ENCODE results near the gene TMEM184A. TPM values are rescaled to one million over a fixed set of nuclear protein-coding genes. Genes with fewer than 3 reads are reported as not detected.
A peak's percentile ranks its signal among the peaks of the same experiment; 100 is the strongest.
"Not testable (repeated sequence)": the region's sequence is repeated elsewhere in the genome, so short reads cannot be mapped to it uniquely, and the experiment has no call there.

Gene TMEM184A
- total RNA-seq, 2 experiments from 2014 or later = not detected

DNA sequence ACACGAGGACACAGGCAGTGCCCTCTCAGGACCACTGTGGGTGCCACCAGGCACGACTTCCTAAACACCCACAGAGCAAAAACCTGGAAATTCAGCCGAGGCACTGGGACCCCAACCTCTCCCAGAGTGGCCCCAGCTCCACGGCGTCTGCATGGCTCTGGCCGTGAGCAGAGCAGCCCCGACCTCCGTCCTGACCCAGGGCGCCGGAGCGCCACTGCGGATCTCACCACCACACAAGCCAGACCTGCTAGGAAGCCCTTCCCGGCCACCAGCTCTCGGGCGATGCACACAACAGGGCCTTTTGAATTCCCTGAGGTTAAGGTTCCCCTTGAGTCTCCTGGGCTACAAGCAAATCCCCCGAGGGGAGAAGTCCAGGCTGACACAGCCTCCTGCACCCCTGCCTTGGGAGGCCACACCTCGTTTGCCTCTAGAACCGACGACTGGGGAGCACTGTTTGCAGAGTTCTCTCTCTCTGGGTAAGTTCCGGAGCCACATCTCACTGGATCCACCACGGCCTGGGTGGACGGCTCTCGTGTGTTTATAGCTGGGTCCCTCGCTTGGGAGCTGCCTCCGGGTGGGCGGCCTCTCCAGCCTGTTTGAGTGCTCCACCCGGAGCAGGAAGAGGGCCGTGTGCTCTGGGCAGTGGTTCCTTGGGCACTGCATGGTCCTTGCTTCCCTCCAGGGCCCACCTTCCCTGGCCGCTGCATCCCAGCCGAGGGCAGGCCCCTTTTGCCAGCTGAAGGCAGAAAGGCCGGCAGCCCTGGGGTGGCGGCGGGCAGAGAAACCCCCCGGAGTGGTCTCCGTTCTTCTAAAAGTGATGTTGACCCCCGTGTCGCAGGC, 29.4 kb upstream of the TMEM184A start:
- no peak for DNase-seq
- CTCF ChIA-PET = no interaction called here
- Mint-ChIP-seq H3K27me3 (peaks cover 4% of the 10 kb centered on the region), H3K4me3 (no peak overlapping the region), H3K9me3 (ENCODE audit: low read depth) (peaks cover 2% of the 10 kb centered on the region), H3K4me1 (no peaks in the 10 kb centered on the region), H3K36me3 (no peaks in the 10 kb centered on the region), H3K27ac (no peak overlapping the region)
- ATAC-seq = no peak

DNA sequence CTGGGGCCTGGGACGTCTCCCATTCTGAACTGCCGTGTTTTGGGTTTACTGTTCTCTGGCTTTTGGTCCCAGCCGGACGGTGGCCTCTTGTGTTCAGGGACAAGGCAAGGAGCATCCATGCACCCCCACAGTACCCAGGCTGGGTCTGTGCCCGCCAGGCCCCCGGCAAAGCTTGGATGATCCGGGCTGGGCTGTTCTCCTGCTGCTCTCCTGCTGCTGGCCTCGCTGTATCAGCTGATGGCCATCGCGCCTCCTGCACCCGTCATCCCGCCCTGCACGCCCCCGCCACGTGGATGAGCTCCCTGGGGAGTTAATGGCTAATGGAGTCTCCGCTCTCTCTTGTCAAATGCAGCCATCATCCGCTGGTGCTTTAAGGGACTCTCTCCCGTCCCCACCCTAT, 28.7 kb upstream of the TMEM184A start:
- no peak overlapping the region for H3K27ac Mint-ChIP-seq
- CTCF ChIA-PET = no interaction called here
- peaks cover 2% of the 10 kb centered on the region for H3K9me3 Mint-ChIP-seq (ENCODE audit: low read depth)
- H3K36me3 Mint-ChIP-seq = no peaks in the 10 kb centered on the region
- DNase-seq = no peak
- peaks cover 3% of the 10 kb centered on the region for H3K4me1 Mint-ChIP-seq
- peaks cover 2% of the 10 kb centered on the region for H3K27me3 Mint-ChIP-seq
- no peak for ATAC-seq
- no peak overlapping the region for H3K4me3 Mint-ChIP-seq

DNA sequence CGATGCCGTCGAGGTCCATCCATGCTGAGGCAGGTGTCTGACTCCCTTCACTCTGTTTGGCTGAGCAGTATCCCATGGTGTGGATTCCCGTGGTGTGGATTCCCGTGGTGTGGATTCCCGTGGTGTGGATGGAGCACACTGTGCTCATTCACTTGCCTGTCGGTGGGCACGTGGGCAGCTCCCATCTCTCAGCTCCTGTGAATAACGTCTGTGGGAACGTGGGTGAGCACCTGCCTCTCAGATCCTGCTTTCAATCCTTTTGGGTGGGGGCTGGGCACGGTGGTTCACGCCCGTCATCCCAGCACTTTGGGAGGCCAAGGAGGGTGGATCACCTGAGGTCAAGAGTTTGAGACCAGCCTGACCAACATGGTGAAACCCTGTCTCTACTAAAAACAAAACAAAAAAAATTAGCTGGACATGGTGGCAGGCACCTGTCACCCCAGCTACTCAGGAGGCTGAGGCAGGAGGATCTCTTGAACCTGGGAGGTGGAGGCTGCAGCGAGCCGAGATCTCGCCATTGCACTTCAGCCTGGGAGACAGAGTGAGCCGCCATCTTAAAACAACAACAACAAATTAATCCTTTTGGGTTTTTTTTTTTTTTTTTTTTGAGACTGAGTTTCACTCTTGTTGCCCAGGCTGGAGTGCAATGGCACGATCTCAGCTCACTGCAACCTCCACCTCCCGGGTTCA, 27.4 kb upstream of the TMEM184A start:
- H3K36me3 Mint-ChIP-seq; ATAC-seq; H3K27me3 Mint-ChIP-seq; DNase-seq; H3K27ac Mint-ChIP-seq; H3K4me3 Mint-ChIP-seq; H3K4me1 Mint-ChIP-seq; H3K9me3 Mint-ChIP-seq (ENCODE audit: low read depth): not testable (repeated sequence)
- CTCF ChIA-PET = interaction anchor here (0.6 to 1.3 kb wide), 2 partner anchors 224 to 764 kb away, joined by 3 read pairs; no protein-coding TSS in a partner anchor

DNA sequence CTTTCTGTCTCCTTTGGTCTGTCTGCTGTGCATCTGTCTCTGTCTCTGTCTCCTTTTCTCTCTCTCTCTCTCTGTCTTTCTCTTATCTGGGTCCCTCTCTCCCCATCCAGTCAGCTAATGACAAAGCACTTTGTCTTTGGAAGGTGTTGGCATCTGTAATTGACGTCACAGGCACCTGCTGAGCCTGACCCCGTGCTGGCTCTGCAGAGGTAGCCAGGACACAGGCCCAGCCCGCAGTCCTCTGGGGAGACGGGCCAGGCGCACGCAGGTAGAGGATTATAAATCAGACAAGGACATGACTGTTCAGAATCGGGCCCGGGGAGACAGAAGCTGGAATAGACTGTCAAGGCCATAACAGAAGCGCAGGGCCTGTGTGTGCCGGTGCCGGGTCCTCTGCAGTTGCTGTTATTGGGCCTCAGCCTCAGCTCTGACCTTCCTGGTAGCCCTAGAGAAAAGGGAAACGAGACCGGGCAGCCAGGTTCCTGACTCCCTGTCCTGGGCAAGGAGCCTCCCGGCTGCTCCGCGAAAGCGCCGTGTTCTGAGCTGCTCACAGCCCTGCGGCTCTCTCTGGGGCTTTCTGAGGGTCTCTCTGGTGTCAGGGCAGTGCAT, 24.5 kb upstream of the TMEM184A start:
- no peak for DNase-seq
- Mint-ChIP-seq H3K27me3 (peaks cover 2% of the 10 kb centered on the region), H3K9me3 (ENCODE audit: low read depth) (no peaks in the 10 kb centered on the region), H3K4me3 (no peak overlapping the region), H3K36me3 (no peaks in the 10 kb centered on the region), H3K27ac (no peak overlapping the region), H3K4me1 (peaks cover 3% of the 10 kb centered on the region)
- ATAC-seq = no peak
- CTCF ChIA-PET = interaction anchor here (0.9 to 1.1 kb wide), 3 partner anchors 629 to 768 kb away, joined by 3 to 4 read pairs (median 3); no protein-coding TSS in a partner anchor

DNA sequence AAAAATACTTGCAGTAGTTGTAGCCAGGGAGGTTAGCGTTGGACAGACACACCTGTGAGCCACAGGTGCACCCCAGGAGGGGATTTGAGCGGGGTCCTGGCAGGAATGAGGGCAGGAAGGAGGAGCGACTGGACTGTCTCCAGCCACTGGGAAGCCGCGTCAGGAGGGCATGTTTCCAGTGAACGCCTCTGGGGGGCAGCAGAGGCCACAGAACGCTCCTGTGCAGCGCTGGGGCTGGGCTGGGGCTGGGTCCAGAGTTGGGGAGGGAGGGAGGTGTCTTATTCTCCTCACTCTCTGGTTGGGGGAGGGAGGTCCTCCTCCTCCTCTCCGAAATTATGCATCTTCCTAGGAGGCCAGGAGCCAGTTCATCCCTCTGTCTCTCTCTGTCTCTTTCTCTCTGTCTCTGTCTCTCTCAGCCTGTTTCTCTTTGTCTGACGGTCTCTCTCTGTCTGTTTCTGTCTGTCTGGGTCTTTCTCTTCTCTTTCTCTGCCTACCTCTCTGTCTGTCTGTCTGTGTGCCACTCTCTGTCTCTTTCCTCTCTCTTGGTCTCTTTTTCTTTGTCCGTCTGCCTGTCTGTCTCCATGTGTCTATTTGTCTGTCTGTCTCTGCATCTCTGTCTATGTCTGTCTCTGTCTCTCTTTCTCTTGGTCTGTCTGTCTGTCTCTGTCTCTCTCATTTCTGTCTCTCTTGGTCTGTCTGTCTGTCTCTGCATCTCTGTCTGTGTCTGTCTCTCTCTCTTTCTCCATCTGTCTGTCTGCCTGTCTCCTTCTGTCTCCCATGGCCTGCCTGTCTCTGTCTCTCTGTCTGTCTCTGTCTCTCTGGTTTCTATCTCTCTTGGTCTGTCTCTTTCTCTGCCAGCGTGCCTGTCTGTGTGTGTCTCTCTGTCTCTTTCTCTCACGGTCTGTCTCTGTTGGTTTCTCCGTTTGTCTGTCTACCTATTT, 23.7 kb upstream of the TMEM184A start:
- peaks cover 3% of the 10 kb centered on the region for H3K4me1 Mint-ChIP-seq

DNA sequence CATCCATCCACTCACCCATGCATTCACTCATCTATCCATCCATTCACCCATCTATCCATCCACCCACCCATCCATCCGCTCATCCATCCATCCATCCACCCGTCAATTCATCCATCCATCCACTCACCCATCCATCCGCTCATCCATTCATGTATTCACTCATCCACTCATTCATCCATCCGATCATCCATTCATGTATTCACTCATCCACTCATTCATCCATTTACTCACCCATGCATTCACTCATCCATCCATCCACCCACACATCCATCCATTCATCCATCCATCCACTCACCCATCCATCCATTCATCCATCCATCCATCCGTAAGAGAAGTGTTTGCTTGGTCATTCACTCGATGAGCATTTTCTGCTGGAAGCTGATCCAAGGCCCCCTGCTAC, 22.5 kb upstream of the TMEM184A start:
- Mint-ChIP-seq H3K27me3 (peaks cover 2% of the 10 kb centered on the region), H3K36me3 (no peaks in the 10 kb centered on the region), H3K4me3 (no peak overlapping the region), H3K9me3 (ENCODE audit: low read depth) (no peaks in the 10 kb centered on the region), H3K4me1 (peaks cover 3% of the 10 kb centered on the region), H3K27ac (no peak overlapping the region)
- CTCF ChIA-PET = interaction anchor here (0.6 to 1.2 kb wide), 6 partner anchors 13 to 1187 kb away, joined by 3 to 4 read pairs (median 3); no protein-coding TSS in a partner anchor
- DNase-seq = no peak
- ATAC-seq = no peak

More for the DNA sequence above, 23.7 kb upstream of the TMEM184A start:
- peak; percentile 97 for ATAC-seq
- peaks cover 2% of the 10 kb centered on the region for H3K27me3 Mint-ChIP-seq
- H3K4me3 Mint-ChIP-seq = no peak overlapping the region
- no peak overlapping the region for H3K27ac Mint-ChIP-seq
- H3K36me3 Mint-ChIP-seq = no peaks in the 10 kb centered on the region
- no peaks in the 10 kb centered on the region for H3K9me3 Mint-ChIP-seq (ENCODE audit: low read depth)
- CTCF ChIA-PET = interaction anchor here (0.6 to 1.2 kb wide), 9 partner anchors 9 to 774 kb away, joined by 3 to 6 read pairs (median 3); no protein-coding TSS in a partner anchor
- DNase-seq = peak; percentile 74

DNA sequence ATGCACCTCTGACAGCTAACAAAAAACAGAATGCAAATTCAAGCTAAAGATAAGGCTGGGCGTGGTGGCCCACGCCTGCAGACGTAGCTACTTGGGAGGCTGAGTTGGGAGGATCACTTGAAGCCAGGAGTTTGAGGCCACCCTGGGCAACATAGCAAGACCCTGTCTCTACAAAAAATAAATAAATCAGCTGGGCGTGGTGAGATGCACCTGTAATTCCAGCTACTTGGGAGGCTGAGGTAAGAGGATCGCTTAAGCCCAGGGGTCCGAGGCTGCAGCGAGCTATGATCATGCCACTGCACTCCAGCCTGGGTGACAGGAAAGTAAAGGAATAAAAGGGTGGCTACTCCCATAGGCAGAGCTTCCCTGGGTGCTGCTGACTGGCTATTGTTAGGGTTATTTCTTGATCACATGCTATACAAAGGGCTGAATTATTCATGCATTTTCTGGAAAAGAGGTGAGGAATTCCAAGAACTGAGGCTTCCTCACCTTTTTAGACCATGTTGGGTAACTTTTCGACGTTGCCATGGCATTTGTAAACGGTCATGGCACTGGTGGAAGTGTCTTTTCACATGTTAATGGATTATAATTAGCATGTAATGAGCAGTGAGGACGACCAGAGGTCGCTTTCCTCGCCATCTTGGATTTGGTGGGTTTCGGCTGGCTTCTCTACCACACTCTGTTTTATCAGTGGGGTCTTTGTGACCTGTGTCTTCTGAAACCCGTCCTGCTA, 20.7 kb upstream of the TMEM184A start:
- H3K27ac Mint-ChIP-seq = no peak overlapping the region
- H3K4me1 Mint-ChIP-seq = peaks cover 3% of the 10 kb centered on the region
- DNase-seq (no peak), ATAC-seq (no peak)
- H3K27me3 Mint-ChIP-seq = peaks cover 2% of the 10 kb centered on the region
- no peak overlapping the region for H3K4me3 Mint-ChIP-seq
- H3K9me3 Mint-ChIP-seq (ENCODE audit: low read depth) = no peaks in the 10 kb centered on the region
- no peaks in the 10 kb centered on the region for H3K36me3 Mint-ChIP-seq
- CTCF ChIA-PET = no interaction called here

DNA sequence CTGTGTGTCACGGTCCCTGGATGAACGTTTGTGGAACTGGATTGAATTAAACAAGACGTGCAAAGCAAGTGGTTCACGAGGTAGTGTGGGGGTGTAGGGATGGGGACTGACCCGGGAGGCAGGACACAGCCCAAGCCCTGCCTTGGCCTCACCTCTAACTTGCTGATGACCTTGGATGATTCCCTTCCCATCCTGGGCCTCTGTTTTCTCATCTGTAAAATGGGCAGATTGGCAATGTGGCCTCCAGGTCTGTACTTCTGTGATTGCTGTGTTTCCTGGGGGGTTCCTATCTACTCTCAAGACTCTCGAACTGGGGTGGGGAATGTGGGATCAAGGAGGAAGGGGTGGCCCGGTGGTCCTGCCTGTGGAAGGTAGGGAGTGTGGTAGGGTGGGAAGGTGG, 19.8 kb upstream of the TMEM184A start:
- DNase-seq = no peak
- Mint-ChIP-seq H3K4me3 (no peak overlapping the region), H3K27ac (no peak overlapping the region), H3K4me1 (peaks cover 7% of the 10 kb centered on the region), H3K36me3 (no peaks in the 10 kb centered on the region), H3K9me3 (ENCODE audit: low read depth) (no peaks in the 10 kb centered on the region), H3K27me3 (peaks cover 2% of the 10 kb centered on the region)
- CTCF ChIA-PET = interaction anchor here (0.6 kb wide), 1 partner anchor 374 kb away, joined by 3 read pairs; no protein-coding TSS in a partner anchor
- ATAC-seq = no peak

DNA sequence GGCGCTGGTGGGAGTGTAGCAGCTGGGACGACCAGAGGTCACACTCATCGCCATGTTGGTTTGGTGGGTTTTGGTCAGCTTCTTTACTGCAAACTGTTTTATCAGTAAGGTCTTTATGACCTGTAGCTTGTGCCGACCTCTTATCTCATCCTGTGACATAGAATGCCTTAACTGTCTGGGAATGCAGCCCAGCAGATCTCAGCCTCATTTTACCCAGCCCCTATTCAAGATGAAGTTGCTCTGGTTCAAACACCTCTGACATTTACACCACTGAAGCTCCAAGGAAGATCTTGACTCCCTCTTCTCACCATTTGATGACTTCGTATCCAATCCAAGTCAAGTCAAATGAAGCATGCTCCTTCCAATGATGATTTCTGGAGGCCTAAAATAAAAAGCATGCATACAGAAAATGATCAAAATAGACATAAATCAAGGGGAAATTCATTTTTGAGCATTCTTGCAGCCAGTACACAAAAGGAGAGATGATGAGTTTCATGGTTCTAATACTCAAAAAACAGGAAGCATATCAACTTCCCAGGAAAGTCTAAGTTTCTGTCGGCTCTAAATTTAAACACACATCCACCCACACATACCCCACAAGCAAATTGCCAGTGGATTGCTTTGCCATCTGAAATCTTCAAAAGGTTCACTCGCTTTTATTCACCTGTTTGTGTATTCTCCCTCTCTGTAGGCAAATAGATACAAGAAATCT, 16.3 kb upstream of the TMEM184A start:
- no peaks in the 10 kb centered on the region for H3K9me3 Mint-ChIP-seq (ENCODE audit: low read depth)
- H3K4me1 Mint-ChIP-seq = peaks cover 20% of the 10 kb centered on the region
- DNase-seq = no peak
- no peak overlapping the region for H3K4me3 Mint-ChIP-seq
- H3K27me3 Mint-ChIP-seq = no peaks in the 10 kb centered on the region
- no peak overlapping the region for H3K27ac Mint-ChIP-seq
- CTCF ChIA-PET = no interaction called here
- no peak for ATAC-seq
- H3K36me3 Mint-ChIP-seq = peaks cover under 1% of the 10 kb centered on the region

DNA sequence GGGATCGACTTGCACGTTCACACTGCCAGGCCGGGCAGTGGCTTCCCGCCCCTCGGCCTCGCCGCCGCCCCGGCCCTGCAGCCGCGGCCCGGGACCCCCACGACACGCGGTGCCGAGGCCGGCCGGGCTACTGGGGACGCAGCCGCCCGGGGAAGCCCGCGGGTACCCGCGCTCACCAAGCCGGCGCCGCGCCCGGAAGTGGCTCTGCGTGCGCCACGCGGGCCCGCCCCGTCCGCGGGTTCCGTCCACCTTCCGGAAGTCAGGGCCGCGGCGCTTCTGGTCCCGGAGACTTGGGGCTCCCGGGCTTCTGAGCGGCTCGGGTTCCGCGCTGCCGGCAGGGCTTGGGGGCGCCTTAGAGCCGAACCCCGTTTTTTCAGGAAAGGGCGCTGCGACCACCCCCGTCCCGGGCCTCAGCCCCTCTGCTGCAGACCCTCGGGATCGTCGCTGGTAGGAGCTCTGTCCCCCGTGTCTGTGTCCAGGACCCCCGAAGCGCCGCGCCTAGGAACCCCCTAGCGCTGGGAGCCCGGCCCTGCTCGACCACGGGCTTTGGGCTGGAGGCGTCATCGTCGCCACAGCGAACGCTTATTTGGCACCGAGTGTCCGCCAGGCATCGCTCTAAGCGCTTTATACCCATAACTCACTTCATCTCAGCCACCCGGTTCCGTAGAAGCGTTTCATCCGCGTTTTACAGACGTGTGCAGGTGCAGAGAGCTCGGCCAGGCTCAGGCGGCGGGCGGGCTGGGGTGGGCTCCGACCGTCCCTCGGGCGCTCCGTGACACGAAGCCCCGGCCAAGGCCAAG, 14.0 kb upstream of the TMEM184A start, which contains the start of gene PSMG3:
Gene PSMG3, minus strand, starts transcription at position 200 of the 800 bp plus-strand sequence. CDS start 693 bp downstream, outside the sequence.
- Mint-ChIP-seq H3K4me3 (peak within 1 kb of the TSS; percentile 82), H3K27me3 (no peaks in the 10 kb centered on the region), H3K36me3 (peaks cover 6% of the 10 kb centered on the region), H3K9me3 (ENCODE audit: low read depth) (no peaks in the 10 kb centered on the region), H3K27ac (peak within 1 kb of the TSS; percentile 89), H3K4me1 (peaks cover 20% of the 10 kb centered on the region)
- peak; percentile 95 for ATAC-seq
- CTCF ChIA-PET = interaction anchor here (1.0 to 1.3 kb wide), 2 partner anchors 9 to 778 kb away, joined by 4 read pairs; no protein-coding TSS in a partner anchor
- peak; percentile 93 for DNase-seq

DNA sequence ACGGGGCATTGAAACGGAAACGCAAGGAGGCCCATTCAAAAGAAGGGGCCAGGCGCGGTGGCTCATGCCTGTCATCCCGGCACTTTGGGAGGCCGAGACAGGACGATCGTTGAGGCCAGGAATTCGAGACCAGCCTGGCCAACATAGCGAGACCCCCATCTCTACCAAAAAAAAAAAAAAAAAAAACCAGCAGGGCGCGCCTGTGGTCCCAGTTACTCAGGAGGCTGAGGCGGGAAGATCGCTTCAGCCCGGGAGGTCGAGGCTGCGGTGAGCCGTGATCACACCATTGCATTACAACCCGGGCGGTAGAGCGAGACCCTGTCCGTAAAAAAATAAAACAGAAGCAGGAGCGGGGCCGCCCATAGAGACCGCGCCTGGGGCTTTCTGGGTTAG, 13.4 kb upstream of the TMEM184A start:
- Mint-ChIP-seq H3K36me3 (peaks cover 6% of the 10 kb centered on the region), H3K4me1 (peaks cover 20% of the 10 kb centered on the region), H3K27ac (peak overlapping the region; percentile 84), H3K27me3 (no peaks in the 10 kb centered on the region), H3K4me3 (peak overlapping the region; percentile 81), H3K9me3 (ENCODE audit: low read depth) (no peaks in the 10 kb centered on the region)
- ATAC-seq = no peak
- CTCF ChIA-PET = interaction anchor here (1.3 kb wide), 1 partner anchor 778 kb away, joined by 4 read pairs; no protein-coding TSS in a partner anchor
- no peak for DNase-seq

Data from activated CD8-positive, alpha-beta memory T cell treated with anti-CD3 and anti-CD28 coated beads, Interleukin-2, amount 10 ng/mL, durations not matched to agents 7 days and 5 days (primary cell).